T-helper 17 cell (primary cell): Measurements from ENCODE around the gene HSPB6. TPM values are rescaled to one million over a fixed set of nuclear protein-coding genes. Genes with fewer than 3 reads are reported as not detected.
A peak's percentile ranks its signal among the peaks of the same experiment; 100 is the strongest.

Experiments
- ATAC-seq: fragments of 150-1000 bp; cut with Tn5 transposase; 2 replicates; pipeline ENCODE4 v1.10.0; 2021; ENCODE audit warnings: mild to moderate bottlenecking, moderate library complexity
- DNase-seq, 3 donors: peaks; one replicate each; pipeline versions ENCODE4 v3.0.0 to v3.0.0-alpha.2; 2020 to 2021
- H3K9me3 ChIP-seq: one replicate; pipeline ENCODE4 v1.7.0; 2013; ENCODE audit warnings: low read length, mild to moderate bottlenecking; ENCODE audit not compliant: control insufficient read depth, poor library complexity, severe bottlenecking
- H3K27ac Mint-ChIP-seq: one replicate; pipeline ENCODE4 v1.8.0; 2022; ENCODE audit warnings: mild to moderate bottlenecking, moderate library complexity, mixed read lengths
- H3K27me3 Mint-ChIP-seq: one replicate; pipeline ENCODE4 v1.8.0; 2022; ENCODE audit warnings: mixed read lengths
- H3K36me3 Mint-ChIP-seq: one replicate; pipeline ENCODE4 v1.8.0; 2022; ENCODE audit warnings: low read depth, mixed read lengths
- H3K4me1 Mint-ChIP-seq: one replicate; pipeline ENCODE4 v1.8.0; 2022; ENCODE audit warnings: mild to moderate bottlenecking, mixed read lengths
- H3K4me3 Mint-ChIP-seq: one replicate; pipeline ENCODE4 v1.8.0; 2022; ENCODE audit warnings: mild to moderate bottlenecking, moderate library complexity, mixed read lengths
- total RNA-seq, 4 donors: library from RNA in 2 of 4; stranded (reverse) in 2 of 4; gene quantifications; one replicate each; pipeline ENCODE4 v1.2.3 and lab custom pipeline; 2022 to 2026

HSPB6 gene
- total RNA-seq, 2 donors from 2014 or later: not detected

DNA sequence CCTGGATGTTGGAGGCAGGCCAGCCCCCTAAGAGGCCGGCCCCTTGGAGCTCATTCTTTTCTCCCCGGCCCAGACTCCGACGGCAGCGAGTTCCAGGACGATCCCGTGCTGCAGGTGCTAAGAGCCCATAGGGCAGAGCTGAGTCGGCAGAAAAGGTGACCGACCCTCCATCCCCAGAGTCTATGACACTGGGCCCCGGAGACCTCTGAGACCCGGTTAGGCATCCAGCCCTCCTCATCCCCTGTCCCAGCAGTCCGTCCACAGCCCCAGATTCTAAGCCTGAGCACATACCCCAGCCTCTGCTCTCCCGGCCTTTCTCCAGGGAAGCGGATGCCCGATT lies 11.2 kb upstream of the HSPB6 start:
- ATAC-seq (no peak), DNase-seq (no peak)
- no peaks in the 10 kb centered on the region for H3K9me3 ChIP-seq
- Mint-ChIP-seq H3K4me1 (peaks cover 5% of the 10 kb centered on the region), H3K36me3 (peaks cover 2% of the 10 kb centered on the region), H3K27ac (no peak overlapping the region), H3K27me3 (no peaks in the 10 kb centered on the region), H3K4me3 (no peak overlapping the region)

- Mint-ChIP-seq H3K4me3 (no peak overlapping the region), H3K4me1 (peaks cover 5% of the 10 kb centered on the region), H3K27ac (no peak overlapping the region), H3K36me3 (peaks cover 2% of the 10 kb centered on the region), H3K27me3 (no peaks in the 10 kb centered on the region)
- DNase-seq (no peak), ATAC-seq (no peak)
- H3K9me3 ChIP-seq: no peaks in the 10 kb centered on the region
Observed at GRCh38 chr19:35767288-35768081, 10.7 kb upstream of the HSPB6 start.

DNA sequence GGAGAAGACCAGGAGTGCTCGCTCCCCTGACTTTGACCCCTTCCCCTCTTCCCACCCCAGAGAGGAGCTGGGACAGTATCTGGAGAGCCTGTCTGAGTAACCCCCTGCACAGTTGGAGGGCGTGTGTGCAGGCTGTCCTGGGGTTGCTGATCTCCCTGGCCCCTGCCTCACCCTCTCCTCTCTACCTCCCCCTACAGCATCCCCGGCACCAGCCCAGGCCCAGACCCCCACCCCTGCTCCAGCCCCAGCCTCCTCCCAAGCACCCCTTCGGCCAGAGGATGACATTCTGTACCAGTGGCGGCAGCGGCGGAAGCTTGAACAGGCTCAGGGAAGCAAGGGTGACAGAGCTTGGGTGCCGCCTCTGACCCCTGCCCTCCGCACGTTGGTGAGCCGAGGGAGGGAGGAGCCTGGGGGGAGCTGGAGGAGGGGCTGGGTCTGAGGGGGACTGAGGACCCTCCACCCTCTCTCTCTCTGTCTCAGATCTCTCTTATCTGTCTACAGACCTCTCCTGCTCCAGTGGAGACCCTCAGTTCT lies 9.8 kb upstream of the HSPB6 start:
- Mint-ChIP-seq H3K27me3 (no peaks in the 10 kb centered on the region), H3K4me1 (peaks cover 5% of the 10 kb centered on the region), H3K36me3 (peaks cover 5% of the 10 kb centered on the region), H3K27ac (no peak overlapping the region), H3K4me3 (no peak overlapping the region)
- H3K9me3 ChIP-seq: no peaks in the 10 kb centered on the region
- DNase-seq (no peak), ATAC-seq (no peak)

DNA sequence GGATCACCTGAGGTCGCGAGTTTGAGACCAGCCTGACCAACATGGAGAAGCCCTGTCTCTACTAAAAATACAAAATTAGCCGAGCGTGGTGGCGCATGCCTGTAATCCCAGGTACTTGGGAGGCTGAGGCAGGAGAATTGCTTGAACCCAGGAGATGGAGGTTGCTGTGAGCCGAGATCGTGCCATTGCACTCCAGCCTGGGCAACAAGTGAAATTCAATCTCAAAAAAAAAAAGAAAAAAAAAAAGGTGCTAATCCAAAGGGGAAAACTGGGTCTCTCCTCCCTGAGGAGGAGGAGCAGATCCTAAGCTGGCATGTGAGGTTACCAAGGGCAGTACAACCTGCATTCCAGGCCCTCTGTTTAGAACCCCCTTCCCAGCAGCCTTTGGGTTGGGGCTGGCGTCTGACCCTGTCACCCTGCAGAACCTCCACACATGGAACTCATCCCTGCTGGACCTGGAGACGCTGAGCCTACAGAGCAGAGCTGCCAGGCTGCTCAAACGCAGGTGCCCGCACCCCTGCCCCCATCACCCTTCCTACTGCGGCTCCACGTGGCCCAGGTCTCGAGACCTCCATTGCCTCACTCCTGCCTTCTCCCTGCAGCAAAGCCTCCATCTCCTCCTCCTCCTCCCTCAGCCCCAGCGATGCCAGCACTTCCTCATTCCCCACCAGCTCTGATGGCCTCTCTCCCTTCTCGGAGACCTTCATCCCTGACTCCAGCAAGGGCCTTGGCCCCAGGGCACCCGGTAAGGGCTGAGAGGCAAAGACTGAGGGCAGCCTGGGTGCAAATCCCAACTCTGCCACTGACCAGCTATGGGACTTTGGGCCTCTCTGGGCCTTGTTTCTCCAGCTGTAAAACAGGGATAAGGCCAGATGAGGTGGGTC lies 7.8 kb upstream of the HSPB6 start:
- DNase-seq: no peak
- Mint-ChIP-seq H3K27me3 (no peaks in the 10 kb centered on the region), H3K27ac (no peak overlapping the region), H3K4me3 (no peak overlapping the region), H3K4me1 (peaks cover 3% of the 10 kb centered on the region), H3K36me3 (peaks cover 5% of the 10 kb centered on the region)
- ATAC-seq: no peak
- H3K9me3 ChIP-seq: no peaks in the 10 kb centered on the region

GRCh38 chr19:35760711-35761349 lies 4.0 kb upstream of the HSPB6 start:
- Mint-ChIP-seq H3K36me3 (peaks cover 8% of the 10 kb centered on the region), H3K27me3 (no peaks in the 10 kb centered on the region), H3K27ac (peak overlapping the region; percentile 74), H3K4me3 (no peak overlapping the region), H3K4me1 (peaks cover 22% of the 10 kb centered on the region)
- no peaks in the 10 kb centered on the region for H3K9me3 ChIP-seq
- no peak for DNase-seq
- no peak for ATAC-seq

- Mint-ChIP-seq H3K27me3 (no peaks in the 10 kb centered on the region), H3K4me3 (peak overlapping the region; percentile 57), H3K4me1 (peaks cover 23% of the 10 kb centered on the region), H3K36me3 (peaks cover 6% of the 10 kb centered on the region), H3K27ac (peak overlapping the region; percentile 74)
- no peaks in the 10 kb centered on the region for H3K9me3 ChIP-seq
- ATAC-seq: no peak
- no peak for DNase-seq
Observed at GRCh38 chr19:35759697-35760096, 2.9 kb upstream of the HSPB6 start.

DNA sequence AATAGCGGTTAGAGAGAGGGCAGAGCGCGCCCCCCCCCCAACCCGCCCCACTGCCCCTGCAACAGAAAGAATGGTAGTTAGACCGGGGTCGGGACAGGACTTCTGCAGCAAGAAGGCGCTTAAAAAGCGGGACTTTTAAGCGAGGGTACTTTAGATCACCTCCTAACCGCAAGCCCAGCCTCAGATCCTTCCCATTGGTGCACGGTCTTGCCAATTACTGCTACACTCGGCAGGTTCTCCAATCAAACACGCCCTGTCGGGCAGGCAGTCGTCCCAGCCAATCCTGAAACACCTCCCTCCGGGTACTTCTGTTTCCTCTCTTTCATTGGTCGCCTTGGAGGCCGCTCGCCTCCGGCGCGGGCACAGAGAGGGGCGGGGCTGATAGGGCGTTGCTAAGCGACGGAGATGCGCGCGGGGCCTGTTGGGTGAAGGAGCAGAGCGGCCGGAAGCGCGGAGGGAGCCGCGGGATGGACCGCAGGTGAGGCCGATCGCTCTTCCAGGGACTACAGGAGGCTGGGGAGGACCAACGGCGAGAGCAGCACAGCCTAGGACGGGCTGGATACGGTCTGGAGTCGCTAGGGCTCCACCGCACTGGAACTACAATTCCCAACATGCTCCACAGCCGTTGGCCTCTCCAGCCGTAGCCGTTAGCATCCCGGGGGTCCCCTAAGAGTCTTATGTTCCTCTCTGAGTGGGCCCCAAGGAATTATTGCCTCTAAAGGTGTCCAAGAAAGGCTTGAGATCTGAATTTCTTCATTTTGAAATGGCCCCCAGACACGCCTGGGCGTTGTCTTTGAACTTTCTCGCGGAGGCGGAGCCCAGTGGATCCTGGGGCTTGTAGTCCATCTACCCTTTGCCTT lies 1.1 kb upstream of the HSPB6 start, which contains the start of gene PROSER3:
Gene PROSER3, plus strand, starts transcription at position 428 of the 860 bp plus-strand sequence. Its CDS starts 40 bp downstream, at position 468.
- ATAC-seq (peak; percentile 96), DNase-seq (peak; percentile 91 to 97 (median 97))
- H3K27ac Mint-ChIP-seq: peak within 1 kb of the TSS; percentile 93

GRCh38 chr19:35757231-35757748 lies 461 bp upstream of the HSPB6 start:
- peak overlapping the region; percentile 93 for H3K27ac Mint-ChIP-seq
- H3K4me1 Mint-ChIP-seq: peaks cover 24% of the 10 kb centered on the region
- H3K36me3 Mint-ChIP-seq: peaks cover 6% of the 10 kb centered on the region
- H3K4me3 Mint-ChIP-seq: peak overlapping the region; percentile 99
- DNase-seq: peak in 1 of 3 donors; percentile 20
- no peaks in the 10 kb centered on the region for H3K9me3 ChIP-seq
- no peaks in the 10 kb centered on the region for H3K27me3 Mint-ChIP-seq
- no peak for ATAC-seq

More for the DNA sequence above, 1.1 kb upstream of the HSPB6 start, which contains the start of gene PROSER3:
- peak within 1 kb of the TSS; percentile 99 for H3K4me3 Mint-ChIP-seq
- H3K4me1 Mint-ChIP-seq: peaks cover 24% of the 10 kb centered on the region
- H3K36me3 Mint-ChIP-seq: peaks cover 6% of the 10 kb centered on the region
- H3K27me3 Mint-ChIP-seq: no peaks in the 10 kb centered on the region
- H3K9me3 ChIP-seq: no peaks in the 10 kb centered on the region

GRCh38 chr19:35755550-35756376 lies 1.1 kb downstream of the HSPB6 start:
- Mint-ChIP-seq H3K36me3 (peaks cover 3% of the 10 kb centered on the region), H3K4me1 (peaks cover 24% of the 10 kb centered on the region), H3K27me3 (no peaks in the 10 kb centered on the region), H3K4me3 (peak overlapping the region; percentile 65), H3K27ac (no peak overlapping the region)
- ATAC-seq: peak; percentile 10
- peak; percentile 55 to 71 (median 57) for DNase-seq
- H3K9me3 ChIP-seq: no peaks in the 10 kb centered on the region

DNA sequence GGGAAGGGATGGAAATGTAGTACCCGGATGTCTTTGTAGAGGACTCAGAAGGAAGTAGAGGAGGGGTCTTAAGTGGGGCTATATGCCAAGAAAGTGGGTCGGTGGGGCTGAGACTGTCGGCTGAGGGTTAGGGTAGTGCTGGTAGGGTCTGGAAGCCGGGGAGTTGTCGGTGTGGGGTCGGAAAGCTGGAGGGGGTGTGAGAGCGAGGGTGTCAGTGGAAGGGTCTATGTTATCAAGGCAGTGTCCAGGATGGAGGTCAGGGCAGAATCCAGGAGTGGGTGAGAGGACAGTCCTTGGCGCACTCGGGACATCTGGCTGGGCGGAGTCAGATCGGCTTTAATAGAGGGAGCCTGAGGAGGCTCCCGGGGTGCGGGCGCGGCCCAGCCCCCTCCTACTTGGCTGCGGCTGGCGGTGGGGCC lies 1.7 kb downstream of the HSPB6 start:
- ATAC-seq: no peak
- Mint-ChIP-seq H3K36me3 (peaks cover 3% of the 10 kb centered on the region), H3K27ac (no peak overlapping the region), H3K4me1 (peaks cover 27% of the 10 kb centered on the region), H3K27me3 (no peaks in the 10 kb centered on the region), H3K4me3 (peak overlapping the region; percentile 65)
- H3K9me3 ChIP-seq: no peaks in the 10 kb centered on the region
- DNase-seq: no peak

DNA sequence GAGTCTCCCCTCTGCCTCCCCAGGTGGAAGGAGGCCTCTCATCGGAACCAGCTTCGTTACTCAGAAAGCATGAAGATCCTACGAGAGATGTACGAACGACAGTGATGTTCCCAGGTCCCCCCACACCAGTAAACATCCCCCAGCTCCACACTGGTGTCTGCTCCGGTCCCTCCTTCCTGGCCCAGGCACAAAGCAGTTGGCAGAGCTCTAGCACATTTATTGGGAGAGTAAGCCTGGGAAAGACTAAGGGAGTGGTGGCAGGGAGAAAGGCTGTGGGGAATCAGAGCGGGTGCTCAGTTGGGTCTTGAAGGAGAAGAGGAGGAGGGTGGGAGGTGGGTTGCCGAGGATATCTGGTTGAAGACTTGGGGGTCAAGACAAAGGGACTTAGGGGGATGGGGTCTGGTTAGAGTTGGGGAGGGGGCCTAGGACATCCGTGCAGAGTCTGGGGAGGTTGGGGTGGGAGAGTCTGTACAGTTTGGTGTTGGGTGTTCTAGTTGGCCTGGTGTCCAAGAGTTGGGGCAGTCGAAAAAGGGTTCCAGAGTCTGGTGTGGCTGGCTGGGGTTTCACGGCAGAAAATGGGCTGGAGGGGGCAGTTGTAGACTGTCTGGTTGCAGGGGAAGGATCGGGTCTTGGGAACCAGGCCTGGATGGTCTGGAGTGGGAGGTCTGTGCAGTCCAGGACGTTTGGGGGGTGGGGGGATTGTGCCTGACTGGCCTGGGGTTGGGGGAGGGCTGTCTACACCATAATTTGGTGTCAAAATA lies 2.3 kb downstream of the HSPB6 start:
- peak overlapping the region; percentile 65 for H3K4me3 Mint-ChIP-seq
- DNase-seq: no peak
- no peak for ATAC-seq
- H3K36me3 Mint-ChIP-seq: peaks cover 3% of the 10 kb centered on the region
- H3K27ac Mint-ChIP-seq: no peak overlapping the region
- peaks cover 27% of the 10 kb centered on the region for H3K4me1 Mint-ChIP-seq
- H3K9me3 ChIP-seq: no peaks in the 10 kb centered on the region
- H3K27me3 Mint-ChIP-seq: no peaks in the 10 kb centered on the region
